Sigmoid colon (tissue), 7 donors: ENCODE results near the gene CPEB3. TPM values are rescaled to one million over a fixed set of nuclear protein-coding genes. Genes with fewer than 3 reads are reported as not detected.
"Not testable (repeated sequence)": the region's sequence is repeated elsewhere in the genome, so short reads cannot be mapped to it uniquely, and the experiment has no call there.

Source experiments
- DNase-seq: peaks from one replicate; pipeline ENCODE4 v3.0.0-alpha.2; 2019
- H3K27ac ChIP-seq, 4 donors: fragments of 200-600 bp; sonication (generic); one replicate each; pipeline ENCODE4 v1.5.1; 2016 to 2019; ENCODE audit warnings: mild to moderate bottlenecking in 1 of 4
- H3K27me3 ChIP-seq, 3 donors: fragments of 200-600 bp; sonication (generic); one replicate each; pipeline ENCODE4 v1.5.1; 2019; ENCODE audit warnings: mild to moderate bottlenecking in 1 of 3
- H3K36me3 ChIP-seq, 4 donors: fragments of 200-600 bp; sonication (generic); one replicate each; pipeline ENCODE4 v1.5.1; 2016 to 2019
- H3K4me1 ChIP-seq, 4 donors: fragments of 200-600 bp; sonication (generic); one replicate each; pipeline ENCODE4 v1.5.1; 2017 to 2019
- H3K4me3 ChIP-seq, 4 donors: fragments of 200-600 bp; sonication (generic); one replicate each; pipeline ENCODE4 v1.5.1; 2017 to 2019; ENCODE audit warnings: mild to moderate bottlenecking in 2 of 4, moderate library complexity in 1 of 4
- H3K9me3 ChIP-seq, 4 donors: fragments of 200-600 bp in 3 of 4; sonication (generic) in 3 of 4; one replicate each; pipeline versions ENCODE4 v1.5.1 to v1.6.1; 2013 to 2019
- EP300 ChIP-seq, 4 donors: sonication (generic); formaldehyde crosslinking; IDR thresholded peaks; one replicate each; pipeline ENCODE4 v1.6.1; 2017; ENCODE audit warnings: antibody characterized with exemption in 4 of 4
- POLR2A ChIP-seq, 2 donors: fragments of 450-650 bp; IDR thresholded peaks; one replicate each; pipeline ENCODE4 v1.6.1; 2016; ENCODE audit warnings: antibody characterized with exemption in 2 of 2, mild to moderate bottlenecking in 2 of 2, moderate library complexity in 2 of 2
- POLR2AphosphoS5 ChIP-seq, 4 donors: sonication (generic); formaldehyde crosslinking; IDR thresholded peaks; one replicate each; pipeline ENCODE4 v1.6.1; 2017; ENCODE audit warnings: antibody characterized with exemption in 4 of 4
- WGBS, 2 donors: extraction: QIAGEN DNeasy Blood & Tissue Kit; methylation state at CpG; one replicate each; pipeline ENCODE4 v1.1.7; 2013; 5-methylcytosine and 5-hydroxymethylcytosine counted together
- intact Hi-C: fragments of 100-400 bp; cut with DNase I; formaldehyde crosslinking; loops from one replicate; pipeline ENCODE4 v1.15.1; 2023
- polyA plus RNA-seq, 3 donors: library from polyadenylated mRNA; stranded (reverse); fragments of 200-250 nt; gene quantifications; one replicate each; pipeline ENCODE4 v1.2.3, GENCODE V29; 2013
- total RNA-seq, 4 donors: library from RNA; depleted of rRNA; stranded (reverse); fragments of >200 nt; gene quantifications; one replicate each; pipeline ENCODE4 v1.1.0, GENCODE V29; 2016
- TF ChIP-seq, protein P1 (sequence below), 4 experiments: fragments of 450-650 bp in 3 of 4; fragments of 200-600 bp in 1 of 4; IDR thresholded peaks; one replicate each; pipeline ENCODE4 v1.5.1; 2016 to 2019; ENCODE audit warnings: antibody characterized with exemption in 4 of 4, mild to moderate bottlenecking in 3 of 4, moderate library complexity in 2 of 4
- donor health status: healthy with polysubstance abuse.
- donor health status: Bipolar disorder and iron deficiency.
- donor health status: healthy.

Gene CPEB3
- 1 to 10 TPM; 6.6 to 7.7 (median 7.3) TPM for total RNA-seq
- polyA plus RNA-seq = 1 to 10 TPM; 1.6 to 2.3 (median 1.8) TPM

DNA sequence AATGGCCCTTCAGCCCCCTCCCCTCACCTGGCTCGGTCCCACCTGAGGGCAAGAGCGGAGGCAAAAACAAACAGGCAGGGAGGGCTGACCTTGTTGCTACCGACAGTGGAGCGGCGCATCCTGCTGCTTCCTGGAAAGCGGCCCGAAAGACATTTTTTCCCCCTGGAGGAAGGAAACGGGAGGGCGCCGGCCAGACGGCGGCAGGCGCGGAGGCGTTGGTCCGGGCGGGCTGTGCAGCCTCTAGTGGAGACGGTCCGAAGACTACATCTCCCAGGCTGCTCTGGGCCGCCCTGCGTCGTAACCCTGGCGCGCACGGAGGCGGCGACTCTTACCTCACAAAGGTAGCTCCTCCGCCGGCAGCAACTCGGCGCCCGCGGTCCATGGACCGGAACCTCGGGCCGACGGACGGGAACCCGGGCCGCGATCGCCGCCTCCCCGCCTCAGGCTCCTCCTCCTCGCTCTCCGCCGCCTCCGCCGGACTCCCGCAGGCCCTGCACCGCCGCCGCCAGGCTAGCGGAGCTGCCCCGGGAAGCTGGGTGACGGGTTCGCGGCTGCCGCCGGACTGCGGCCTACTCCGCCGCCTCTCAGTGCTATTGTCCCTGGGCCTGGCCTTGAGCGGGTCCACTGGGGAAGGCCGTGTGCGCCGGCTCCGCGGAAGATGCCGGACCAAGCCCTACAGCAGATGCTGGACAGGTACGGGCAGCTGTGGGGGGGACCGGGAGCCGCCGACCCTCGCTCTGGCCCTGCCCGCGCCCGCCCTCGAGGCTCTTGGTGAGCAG, at the start of gene CPEB3, which contains the start of gene MARCHF5:
Gene CPEB3, minus strand, starts transcription at position 242 of the 779 bp plus-strand sequence. CDS start 50,728 bp downstream, outside the sequence.
Gene MARCHF5, plus strand, starts transcription at position 331 of the 779 bp plus-strand sequence. Its CDS starts 328 bp downstream, at position 659.
- Histone ChIP-seq H3K4me3 (peak within 1 kb of the TSS; percentile 58 to 99 (median 86)), H3K4me1 (peaks cover 0 to 17% (median 15%) of the 10 kb centered on the region in 4 donors), H3K36me3 (peaks cover 0 to 11% (median 0%) of the 10 kb centered on the region in 4 donors), H3K9me3 (no peaks in the 10 kb centered on the region), H3K27me3 (no peaks in the 10 kb centered on the region), H3K27ac (peak within 1 kb of the TSS; percentile 82 to 99 (median 94))
- peak; percentile 98 for DNase-seq
- TF ChIP-seq EP300 (IDR thresholded peaks at IDR 0.05) (no peak), POLR2AphosphoS5 (IDR thresholded peaks at IDR 0.05) (peak in 2 of 4 donors; percentile 90 to 95), POLR2A (IDR thresholded peaks at IDR 0.05) (peak; percentile 66 to 72)
- TF ChIP-seq, protein P1, sequence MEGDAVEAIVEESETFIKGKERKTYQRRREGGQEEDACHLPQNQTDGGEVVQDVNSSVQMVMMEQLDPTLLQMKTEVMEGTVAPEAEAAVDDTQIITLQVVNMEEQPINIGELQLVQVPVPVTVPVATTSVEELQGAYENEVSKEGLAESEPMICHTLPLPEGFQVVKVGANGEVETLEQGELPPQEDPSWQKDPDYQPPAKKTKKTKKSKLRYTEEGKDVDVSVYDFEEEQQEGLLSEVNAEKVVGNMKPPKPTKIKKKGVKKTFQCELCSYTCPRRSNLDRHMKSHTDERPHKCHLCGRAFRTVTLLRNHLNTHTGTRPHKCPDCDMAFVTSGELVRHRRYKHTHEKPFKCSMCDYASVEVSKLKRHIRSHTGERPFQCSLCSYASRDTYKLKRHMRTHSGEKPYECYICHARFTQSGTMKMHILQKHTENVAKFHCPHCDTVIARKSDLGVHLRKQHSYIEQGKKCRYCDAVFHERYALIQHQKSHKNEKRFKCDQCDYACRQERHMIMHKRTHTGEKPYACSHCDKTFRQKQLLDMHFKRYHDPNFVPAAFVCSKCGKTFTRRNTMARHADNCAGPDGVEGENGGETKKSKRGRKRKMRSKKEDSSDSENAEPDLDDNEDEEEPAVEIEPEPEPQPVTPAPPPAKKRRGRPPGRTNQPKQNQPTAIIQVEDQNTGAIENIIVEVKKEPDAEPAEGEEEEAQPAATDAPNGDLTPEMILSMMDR (IDR thresholded peaks at IDR 0.05) = peak; percentile 77 to 95 (median 86)
- WGBS, 2 donors = 1% methylated on average over 79 of the region's 79 CpGs
- intact Hi-C loops = loop anchor here (1.0 to 5.0 kb wide), 3 partner anchors 51 to 301 kb away; partner anchors contain the start of gene KIF11

DNA sequence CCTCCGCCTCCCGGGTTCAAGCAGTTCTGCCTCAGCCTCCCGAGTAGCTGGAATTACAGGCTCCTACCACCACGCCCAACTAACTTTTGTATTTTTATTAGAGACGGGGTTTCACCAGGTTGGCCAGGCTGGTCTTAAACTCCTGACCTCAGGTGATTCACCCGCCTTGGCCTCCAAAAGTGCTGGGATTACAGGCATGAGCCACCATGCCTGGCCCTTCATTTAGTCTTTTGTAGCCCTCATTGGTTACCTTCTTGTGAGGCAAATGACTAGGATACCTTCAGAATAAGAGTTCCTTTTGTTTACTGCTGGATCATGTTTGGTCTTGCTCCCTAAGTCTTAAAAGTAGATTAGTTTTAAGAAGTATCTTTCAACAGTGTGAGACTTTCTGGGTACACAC, 39.0 kb upstream of the CPEB3 start:
- H3K9me3 ChIP-seq, H3K27me3 ChIP-seq, DNase-seq, intact Hi-C loops, H3K4me1 ChIP-seq, H3K36me3 ChIP-seq, H3K4me3 ChIP-seq, H3K27ac ChIP-seq: not testable (repeated sequence)
- 77 to 90% methylated on average over 6 of the region's 6 CpGs for WGBS, 2 donors

DNA sequence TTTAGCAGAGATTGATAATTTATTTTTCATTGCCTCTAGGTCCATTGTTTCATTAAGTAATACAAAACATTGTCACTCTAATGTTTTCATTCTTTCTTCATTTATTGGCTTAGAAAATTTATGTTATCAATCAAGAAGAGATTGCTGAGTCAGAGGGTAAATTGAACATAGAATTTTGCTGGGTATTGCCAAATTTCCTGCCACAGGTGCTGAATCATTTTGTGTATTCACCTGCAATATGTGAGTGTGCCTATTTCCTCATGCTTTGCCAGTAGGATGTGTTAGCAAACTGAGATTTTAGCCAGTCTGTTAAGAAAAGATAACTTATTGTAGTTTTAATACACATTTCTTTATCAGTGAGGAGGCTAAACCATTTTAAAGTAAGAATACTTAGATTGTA, 38.1 kb upstream of the CPEB3 start:
- peaks cover 0 to 4% (median under 1%) of the 10 kb centered on the region in 4 donors for H3K4me1 ChIP-seq
- H3K36me3 ChIP-seq = peaks cover 0 to 3% (median 0%) of the 10 kb centered on the region in 4 donors
- intact Hi-C loops = no loop called here
- no peak overlapping the region for H3K27ac ChIP-seq
- DNase-seq = no peak
- no peaks in the 10 kb centered on the region for H3K9me3 ChIP-seq
- no peak overlapping the region for H3K4me3 ChIP-seq
- H3K27me3 ChIP-seq = no peaks in the 10 kb centered on the region
- TF ChIP-seq POLR2AphosphoS5 (IDR thresholded peaks at IDR 0.05) = no peak
- no peak for TF ChIP-seq POLR2A (IDR thresholded peaks at IDR 0.05)
- no peak for TF ChIP-seq EP300 (IDR thresholded peaks at IDR 0.05)
- TF ChIP-seq, protein P1 (IDR thresholded peaks at IDR 0.05) = no peak

DNA sequence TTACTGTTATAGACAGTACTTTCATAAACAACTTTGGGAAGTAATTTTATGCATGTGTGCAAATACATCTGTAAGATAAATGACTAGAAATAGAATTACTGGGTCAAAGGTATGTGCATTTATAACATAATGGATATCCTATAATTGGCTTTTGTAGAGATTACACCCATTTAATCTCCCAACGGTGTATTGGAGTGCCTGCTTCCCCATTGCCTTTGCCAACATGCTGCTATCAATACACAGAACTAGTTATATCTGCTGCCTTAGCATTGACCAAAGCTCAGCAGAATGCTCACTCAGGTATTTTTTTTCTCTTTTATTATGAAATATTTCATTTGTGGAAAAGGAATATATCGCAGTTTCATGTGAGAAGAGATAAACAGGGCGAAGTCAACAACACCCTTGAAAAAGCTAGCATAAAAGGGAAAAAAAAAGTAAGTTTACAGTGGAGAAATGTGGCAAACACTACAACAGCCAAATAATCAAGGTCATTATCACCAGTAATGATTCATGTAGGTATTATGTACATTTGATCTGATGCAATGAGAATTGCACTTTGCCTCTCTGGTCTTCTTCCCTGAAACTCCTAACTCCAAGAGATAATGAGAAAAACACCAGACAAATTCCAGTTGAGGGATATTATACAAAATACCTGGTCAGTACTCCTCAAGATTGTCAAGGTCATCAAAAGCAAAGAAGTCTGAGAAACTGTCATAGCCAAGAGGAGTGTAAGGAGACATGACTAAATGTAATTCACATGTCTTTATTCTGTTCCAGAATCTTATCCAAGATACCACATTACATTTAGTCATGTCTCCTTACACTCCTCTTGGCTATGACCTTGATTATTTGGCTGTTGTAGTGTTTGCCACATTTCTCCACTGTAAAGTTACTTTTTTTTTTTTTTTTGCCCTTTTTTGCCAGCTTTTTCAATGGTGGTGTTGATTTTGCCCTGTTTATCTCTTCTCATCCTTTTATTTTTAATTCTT, 36.9 kb upstream of the CPEB3 start:
- Histone ChIP-seq H3K9me3 (no peaks in the 10 kb centered on the region), H3K27ac (no peak overlapping the region), H3K4me3 (no peak overlapping the region), H3K36me3 (peaks cover 0 to 3% (median 0%) of the 10 kb centered on the region in 4 donors), H3K4me1 (no peaks in the 10 kb centered on the region), H3K27me3 (no peaks in the 10 kb centered on the region)
- no peak for TF ChIP-seq EP300 (IDR thresholded peaks at IDR 0.05)
- TF ChIP-seq, protein P1 (IDR thresholded peaks at IDR 0.05) = no peak
- no peak for TF ChIP-seq POLR2A (IDR thresholded peaks at IDR 0.05)
- no peak for TF ChIP-seq POLR2AphosphoS5 (IDR thresholded peaks at IDR 0.05)
- 23 to 75% methylated on average over 3 of the region's 3 CpGs for WGBS, 2 donors
- intact Hi-C loops = no loop called here
- no peak for DNase-seq
